Nephron progenitor cell (in vitro differentiated cells): ENCODE results near the gene ARFGEF2.

Experiments
- DNase-seq: peaks from one replicate; pipeline ENCODE4 v3.0.0; 2021
- H3K27ac Mint-ChIP-seq: 2 replicates; pipeline ENCODE4 v1.8.0; 2021; ENCODE audit warnings: mild to moderate bottlenecking, moderate library complexity, mixed read lengths
- H3K27me3 Mint-ChIP-seq: 2 replicates; pipeline ENCODE4 v1.8.0; 2021; ENCODE audit warnings: mild to moderate bottlenecking, low read depth, mixed read lengths; ENCODE audit not compliant: poor library complexity
- H3K36me3 Mint-ChIP-seq: 2 replicates; pipeline ENCODE4 v1.8.0; 2021; ENCODE audit warnings: low read depth, mixed read lengths
- H3K4me1 Mint-ChIP-seq: 2 replicates; pipeline ENCODE4 v1.8.0; 2021; ENCODE audit warnings: mixed read lengths
- H3K4me3 Mint-ChIP-seq: 2 replicates; pipeline ENCODE4 v1.8.0; 2021; ENCODE audit warnings: mild to moderate bottlenecking, moderate library complexity, mixed read lengths
- H3K9me3 Mint-ChIP-seq: 2 replicates; pipeline ENCODE4 v1.8.0; 2021; ENCODE audit warnings: mild to moderate bottlenecking, moderate library complexity, mixed read lengths
- CTCF ChIP-seq: fragments of 200-600 bp; sonication (generic); IDR thresholded peaks from 2 replicates; pipeline ENCODE4 v1.5.0; 2021; ENCODE audit warnings: antibody characterized with exemption

ARFGEF2 gene

GRCh38 chr20:48949304-48950170 lies 28.0 kb downstream of the ARFGEF2 start:
- no peak for DNase-seq
- Mint-ChIP-seq H3K27ac (peak overlapping the region; percentile 66), H3K9me3 (no peaks in the 10 kb centered on the region), H3K4me3 (no peak overlapping the region), H3K4me1 (peaks cover 20% of the 10 kb centered on the region), H3K36me3 (peaks cover 35% of the 10 kb centered on the region), H3K27me3 (no peaks in the 10 kb centered on the region)
- TF ChIP-seq CTCF: peak; percentile 15

DNA sequence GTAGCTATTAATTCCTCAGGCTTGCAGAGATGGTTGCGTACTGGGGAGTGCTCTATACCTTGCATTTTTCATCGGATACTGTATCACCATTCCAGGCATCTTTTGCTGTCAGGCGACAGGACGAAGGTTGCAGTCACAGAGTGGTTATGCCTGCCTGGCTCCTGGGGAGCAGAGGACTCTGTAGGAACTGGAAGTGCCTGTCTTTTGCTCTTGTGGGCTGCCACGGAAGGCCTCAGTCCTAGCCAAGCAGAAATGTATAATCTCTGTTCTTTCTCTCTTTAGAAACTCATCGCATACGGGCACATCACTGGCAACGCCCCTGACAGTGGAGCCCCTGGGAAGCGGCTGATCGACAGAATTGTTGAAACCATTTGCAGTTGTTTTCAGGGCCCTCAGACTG lies 29.5 kb downstream of the ARFGEF2 start:
- Mint-ChIP-seq H3K36me3 (peaks cover 48% of the 10 kb centered on the region), H3K27me3 (no peaks in the 10 kb centered on the region), H3K9me3 (no peaks in the 10 kb centered on the region), H3K4me1 (peaks cover 20% of the 10 kb centered on the region), H3K4me3 (no peak overlapping the region), H3K27ac (no peak overlapping the region)
- no peak for DNase-seq
- no peak for TF ChIP-seq CTCF

DNA sequence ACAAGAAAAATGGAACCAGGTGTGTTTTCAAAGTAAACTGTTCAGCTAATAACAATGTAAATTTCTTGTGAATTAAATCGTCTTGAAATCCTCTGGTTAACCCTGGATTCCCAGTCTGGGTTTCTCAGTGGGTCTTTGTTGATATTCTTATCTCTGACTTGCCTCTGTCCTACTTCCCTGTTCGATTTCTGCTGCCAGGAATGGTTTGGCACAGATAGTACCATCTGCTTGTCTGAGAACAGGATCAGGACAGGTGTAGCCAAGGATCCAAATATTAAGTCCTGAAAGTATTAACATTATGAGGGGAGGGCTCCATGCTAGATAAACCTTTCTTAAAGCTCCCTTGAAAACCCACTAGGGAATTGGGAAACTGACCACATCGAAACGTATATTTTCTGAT lies 30.1 kb downstream of the ARFGEF2 start:
- Mint-ChIP-seq H3K4me1 (peaks cover 20% of the 10 kb centered on the region), H3K27ac (no peak overlapping the region), H3K4me3 (no peak overlapping the region), H3K9me3 (no peaks in the 10 kb centered on the region), H3K27me3 (no peaks in the 10 kb centered on the region), H3K36me3 (peaks cover 52% of the 10 kb centered on the region)
- no peak for DNase-seq
- no peak for TF ChIP-seq CTCF

DNA sequence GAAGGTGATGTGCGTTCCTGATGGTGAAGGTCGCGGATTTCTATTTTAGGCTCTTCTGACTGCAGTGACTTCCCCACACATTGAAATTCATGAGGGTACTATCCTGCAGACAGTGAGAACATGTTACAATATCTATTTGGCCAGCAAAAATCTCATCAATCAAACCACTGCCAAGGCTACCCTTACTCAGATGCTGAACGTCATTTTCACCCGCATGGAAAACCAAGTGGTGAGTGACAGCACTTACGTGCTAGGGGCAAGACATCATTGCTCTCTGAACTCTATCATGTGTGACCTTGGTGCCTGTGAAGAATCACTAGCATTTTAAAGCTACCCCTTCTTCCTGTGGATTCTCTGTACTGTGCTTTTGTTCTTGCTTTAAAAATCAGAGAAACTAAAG lies 31.1 kb downstream of the ARFGEF2 start:
- Mint-ChIP-seq H3K36me3 (peaks cover 60% of the 10 kb centered on the region), H3K4me1 (peaks cover 20% of the 10 kb centered on the region), H3K4me3 (no peak overlapping the region), H3K27me3 (no peaks in the 10 kb centered on the region), H3K9me3 (no peaks in the 10 kb centered on the region), H3K27ac (no peak overlapping the region)
- no peak for TF ChIP-seq CTCF
- DNase-seq: no peak

DNA sequence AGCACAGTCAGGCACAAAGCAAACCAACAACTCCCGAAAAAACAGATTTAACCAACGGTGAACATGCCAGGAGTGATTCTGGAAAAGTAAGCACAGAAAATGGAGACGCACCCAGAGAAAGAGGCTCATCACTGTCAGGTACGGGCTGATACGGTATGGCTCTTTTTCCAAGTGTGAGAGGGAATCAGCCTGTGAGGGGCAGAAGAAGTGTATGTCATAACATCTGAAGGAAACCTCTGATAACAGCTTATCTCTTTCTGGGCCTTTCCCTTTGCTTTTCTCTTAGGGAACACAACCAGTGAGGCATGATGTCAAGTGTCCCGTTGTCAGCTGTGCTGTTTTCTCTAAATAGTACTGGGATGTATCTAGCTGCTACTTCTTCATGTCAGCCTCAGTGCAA lies 32.1 kb downstream of the ARFGEF2 start:
- Mint-ChIP-seq H3K4me1 (peaks cover 20% of the 10 kb centered on the region), H3K27ac (no peak overlapping the region), H3K27me3 (no peaks in the 10 kb centered on the region), H3K36me3 (peaks cover 62% of the 10 kb centered on the region), H3K9me3 (no peaks in the 10 kb centered on the region), H3K4me3 (no peak overlapping the region)
- no peak for DNase-seq
- TF ChIP-seq CTCF: no peak

DNA sequence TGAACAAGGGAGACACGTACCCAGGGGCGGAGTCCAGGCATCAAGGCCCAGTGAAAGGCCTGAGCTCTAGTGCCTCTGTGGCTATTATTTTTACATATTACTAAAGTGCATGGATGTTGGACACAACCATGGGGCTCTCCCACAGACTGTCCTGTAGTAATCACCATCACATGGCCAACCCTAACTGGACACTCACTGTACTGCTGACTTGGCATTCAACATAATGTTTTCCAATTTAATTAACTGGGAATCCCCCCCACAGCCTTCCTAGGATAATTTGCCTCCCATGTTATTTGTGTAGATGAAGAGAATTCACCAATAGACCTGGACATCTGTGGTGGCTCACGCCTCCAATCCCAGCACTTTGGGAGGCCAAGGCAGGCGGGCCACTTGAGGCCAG lies 34.5 kb downstream of the ARFGEF2 start:
- Mint-ChIP-seq H3K36me3 (peaks cover 63% of the 10 kb centered on the region), H3K4me1 (peaks cover 8% of the 10 kb centered on the region), H3K27ac (no peak overlapping the region), H3K27me3 (no peaks in the 10 kb centered on the region), H3K4me3 (no peak overlapping the region), H3K9me3 (no peaks in the 10 kb centered on the region)
- TF ChIP-seq CTCF: no peak
- no peak for DNase-seq
